HEK293 (cell line): ENCODE results near the gene OR11A1.

ENCODE experiments used
- CTCF ChIA-PET: fragments of 350-600 bp; formaldehyde crosslinking; extraction: SDS; loops from one replicate; lab custom pipeline; 2021; ENCODE audit warnings: antibody characterized with exemption; lab: Yijun Ruan, JAX
- POLR2A ChIA-PET: fragments of 300-600 bp; formaldehyde crosslinking; extraction: SDS; loops from one replicate; lab custom pipeline; 2020; ENCODE audit warnings: antibody characterized with exemption, inconsistent platforms; lab: Yijun Ruan, JAX
- H3K27ac ChIP-seq: fragments of 200-500 bp; sonication (Bioruptor generic); 2 replicates; pipeline ENCODE4 v1.5.1; 2014; ENCODE audit warnings: low read depth, low read length, control low read depth, inconsistent platforms; ENCODE audit errors: extremely low read depth
- H3K36me3 ChIP-seq, 2 experiments: fragments of 200-500 bp in 1 of 2; sonication (Bioruptor generic) in 1 of 2; 1 replicate in 1 of 2; 2 replicates in 1 of 2; pipeline ENCODE4 v1.5.1; 2014 to 2017; ENCODE audit warnings: inconsistent platforms in 2 of 2, low read length in 2 of 2; ENCODE audit not compliant: control insufficient read depth in 2 of 2, insufficient read depth in 1 of 2
- H3K4me1 ChIP-seq: fragments of 200-500 bp; sonication (Bioruptor generic); 2 replicates; pipeline ENCODE4 v1.5.1; 2014; ENCODE audit warnings: mild to moderate bottlenecking, low read length, inconsistent platforms; ENCODE audit not compliant: control insufficient read depth, insufficient read depth
- H3K4me3 ChIP-seq: 2 replicates; pipeline ENCODE4 v1.5.1; 2011; ENCODE audit warnings: low read depth, mild to moderate bottlenecking, control low read depth, low read length, moderate library complexity
- H3K9me3 ChIP-seq: fragments of 200-500 bp; sonication (Bioruptor generic); 2 replicates; pipeline ENCODE4 v1.5.1; 2014; ENCODE audit warnings: low read depth, low read length, inconsistent platforms; ENCODE audit not compliant: control insufficient read depth, insufficient read depth
- BCL11A ChIP-seq: fragments of 450-650 bp; formaldehyde crosslinking; IDR thresholded peaks from 2 replicates; pipeline ENCODE4 v1.5.1; 2016; ENCODE audit warnings: low read depth, missing biosample characterization, missing genetic modification characterization
- HOXC10 ChIP-seq: sonication (generic); formaldehyde crosslinking; IDR thresholded peaks from 2 replicates; pipeline ENCODE4 v1.8.1; 2023; ENCODE audit warnings: mild to moderate bottlenecking, missing genetic modification reagents
- REPIN1 ChIP-seq: fragments of 450-650 bp; formaldehyde crosslinking; IDR thresholded peaks from 2 replicates; pipeline ENCODE4 v1.5.1; 2017; ENCODE audit warnings: missing biosample characterization, missing genetic modification characterization, low read depth
- SP3 ChIP-seq: fragments of 450-650 bp; formaldehyde crosslinking; IDR thresholded peaks from 2 replicates; pipeline ENCODE4 v1.5.1; 2016; ENCODE audit warnings: missing biosample characterization, missing genetic modification characterization
- ZBTB26 ChIP-seq: fragments of 450-650 bp; formaldehyde crosslinking; optimal IDR thresholded peaks from 2 replicates; pipeline ENCODE3; 2016; ENCODE audit warnings: missing biosample characterization, mild to moderate bottlenecking, missing genetic modification characterization
- ZBTB8A ChIP-seq: fragments of 450-650 bp; formaldehyde crosslinking; IDR thresholded peaks from 2 replicates; pipeline ENCODE4 v1.5.1; 2016; ENCODE audit warnings: missing biosample characterization, missing genetic modification characterization
- ZNF10 ChIP-seq: fragments of 450-650 bp; formaldehyde crosslinking; IDR thresholded peaks from 2 replicates; pipeline ENCODE4 v1.5.1; 2017; ENCODE audit warnings: missing biosample characterization, missing genetic modification characterization
- ZNF214 ChIP-seq: fragments of 450-650 bp; formaldehyde crosslinking; IDR thresholded peaks from 2 replicates; pipeline ENCODE4 v1.5.1; 2017; ENCODE audit warnings: missing biosample characterization, mild to moderate bottlenecking, missing genetic modification characterization, borderline replicate concordance
- ZNF391 ChIP-seq: fragments of 450-650 bp; formaldehyde crosslinking; IDR thresholded peaks from 2 replicates; pipeline ENCODE4 v1.5.1; 2016; ENCODE audit warnings: low read depth, missing biosample characterization, missing genetic modification characterization, borderline replicate concordance
- ZNF433 ChIP-seq: fragments of 450-650 bp; formaldehyde crosslinking; IDR thresholded peaks from 2 replicates; pipeline ENCODE4 v1.5.1; 2016; ENCODE audit warnings: missing biosample characterization, missing genetic modification characterization, low read depth
- ZNF488 ChIP-seq: fragments of 450-650 bp; formaldehyde crosslinking; IDR thresholded peaks from 2 replicates; pipeline ENCODE4 v1.5.1; 2016; ENCODE audit warnings: missing biosample characterization, missing genetic modification characterization
- ZNF510 ChIP-seq: fragments of 450-650 bp; formaldehyde crosslinking; IDR thresholded peaks from 2 replicates; pipeline ENCODE4 v1.5.1; 2018; ENCODE audit warnings: mild to moderate bottlenecking, missing genetic modification characterization, missing biosample characterization; ENCODE audit not compliant: insufficient replicate concordance
- ZNF549 ChIP-seq: fragments of 450-650 bp; IDR thresholded peaks from 2 replicates; pipeline ENCODE4 v1.5.1; 2018; ENCODE audit warnings: missing biosample characterization, missing genetic modification characterization, mild to moderate bottlenecking, inconsistent platforms, moderate library complexity
- ZNF571 ChIP-seq: fragments of 450-650 bp; formaldehyde crosslinking; IDR thresholded peaks from 2 replicates; pipeline ENCODE4 v1.5.0; 2017; ENCODE audit warnings: missing biosample characterization, missing genetic modification characterization
- ZNF660 ChIP-seq: fragments of 450-650 bp; IDR thresholded peaks from 2 replicates; pipeline ENCODE4 v1.5.1; 2018; ENCODE audit warnings: missing biosample characterization, mild to moderate bottlenecking, missing genetic modification characterization
- ZNF747 ChIP-seq: fragments of 450-650 bp; formaldehyde crosslinking; IDR thresholded peaks from 2 replicates; pipeline ENCODE4 v1.5.1; 2016; ENCODE audit warnings: missing biosample characterization, missing genetic modification characterization
- ZNF792 ChIP-seq: fragments of 450-650 bp; formaldehyde crosslinking; IDR thresholded peaks from 2 replicates; pipeline ENCODE4 v1.5.1; 2016; ENCODE audit warnings: missing biosample characterization, missing genetic modification characterization
- TF ChIP-seq, protein P1 (sequence below): fragments of 450-650 bp; formaldehyde crosslinking; IDR thresholded peaks from 2 replicates; pipeline ENCODE4 v1.5.1; 2017; ENCODE audit warnings: missing biosample characterization, missing genetic modification characterization
- TF ChIP-seq, protein P2 (sequence below): fragments of 450-650 bp; formaldehyde crosslinking; IDR thresholded peaks from 2 replicates; pipeline ENCODE4 v1.5.1; 2017; ENCODE audit warnings: missing biosample characterization, missing genetic modification characterization

The OR11A1 gene

DNA sequence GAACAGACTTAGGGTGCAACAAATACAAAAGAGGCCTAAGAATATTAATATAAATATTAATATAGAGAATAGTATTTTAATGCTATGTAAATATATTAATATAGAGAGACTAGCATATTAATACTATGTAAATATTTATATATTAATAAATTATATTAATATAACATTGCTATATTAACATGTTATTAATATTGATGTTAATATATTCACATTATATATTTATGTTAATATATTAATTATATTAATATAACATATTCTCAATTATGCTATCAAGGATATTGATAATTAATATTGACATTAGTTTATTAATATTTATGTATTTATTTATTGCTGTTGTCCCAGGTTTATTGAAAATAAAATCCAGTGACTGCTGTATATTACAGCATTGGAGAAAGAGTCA, 32.0 kb upstream of the OR11A1 start (continued):
- no peak for TF ChIP-seq SP3 (tag by site-specific recombination)

DNA sequence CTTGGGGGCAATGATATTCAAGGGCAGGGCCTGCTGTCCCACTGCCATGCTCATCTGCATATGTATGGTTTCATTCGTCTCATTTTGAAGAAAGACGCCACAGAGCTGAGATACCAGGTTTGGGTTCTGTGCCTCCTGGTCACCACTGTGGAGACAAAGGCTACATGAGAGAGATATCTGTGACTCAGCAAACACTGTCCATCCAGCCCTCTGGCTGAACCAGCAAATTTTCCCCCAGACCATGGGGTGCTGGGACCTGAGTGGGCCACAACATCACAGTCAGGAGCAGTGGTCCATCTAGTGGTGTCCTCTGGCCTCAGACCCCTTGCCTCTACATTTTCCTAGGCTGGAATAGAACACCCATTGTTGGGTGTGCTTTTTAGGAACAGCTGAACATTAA, 30.8 kb upstream of the OR11A1 start, which contains the start of gene MAS1L:
Gene MAS1L, minus strand, starts transcription at position 297 of the 400 bp plus-strand sequence. Its CDS starts 54 bp downstream, at position 243.
- no peak within 1 kb of the TSS for H3K4me3 ChIP-seq
- TF ChIP-seq REPIN1 (no peak), ZNF571 (tag by site-specific recombination) (no peak), ZNF792 (no peak), ZNF433 (no peak), BCL11A (tag by site-specific recombination) (no peak), ZNF510 (no peak), ZNF660 (tag by site-specific recombination) (no peak), HOXC10 (no peak), ZBTB26 (tag by site-specific recombination) (no peak), ZNF747 (tag by site-specific recombination) (no peak), ZNF214 (no peak), ZBTB8A (tag by site-specific recombination) (no peak), ZNF488 (tag by site-specific recombination) (no peak), ZNF10 (no peak), ZNF549 (tag by site-specific recombination) (no peak)
- TF ChIP-seq, protein P1, sequence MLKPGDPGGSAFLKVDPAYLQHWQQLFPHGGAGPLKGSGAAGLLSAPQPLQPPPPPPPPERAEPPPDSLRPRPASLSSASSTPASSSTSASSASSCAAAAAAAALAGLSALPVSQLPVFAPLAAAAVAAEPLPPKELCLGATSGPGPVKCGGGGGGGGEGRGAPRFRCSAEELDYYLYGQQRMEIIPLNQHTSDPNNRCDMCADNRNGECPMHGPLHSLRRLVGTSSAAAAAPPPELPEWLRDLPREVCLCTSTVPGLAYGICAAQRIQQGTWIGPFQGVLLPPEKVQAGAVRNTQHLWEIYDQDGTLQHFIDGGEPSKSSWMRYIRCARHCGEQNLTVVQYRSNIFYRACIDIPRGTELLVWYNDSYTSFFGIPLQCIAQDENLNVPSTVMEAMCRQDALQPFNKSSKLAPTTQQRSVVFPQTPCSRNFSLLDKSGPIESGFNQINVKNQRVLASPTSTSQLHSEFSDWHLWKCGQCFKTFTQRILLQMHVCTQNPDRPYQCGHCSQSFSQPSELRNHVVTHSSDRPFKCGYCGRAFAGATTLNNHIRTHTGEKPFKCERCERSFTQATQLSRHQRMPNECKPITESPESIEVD (tag by site-specific recombination) = no peak
- ChIA-PET CTCF (no interaction called here), POLR2A (no interaction called here)
- H3K27ac ChIP-seq = no peak within 1 kb of the TSS
- no peaks in the 10 kb centered on the region for H3K4me1 ChIP-seq
- no peaks in the 10 kb centered on the region for H3K36me3 ChIP-seq
- H3K9me3 ChIP-seq = no peaks in the 10 kb centered on the region

- H3K36me3 ChIP-seq = no peaks in the 10 kb centered on the region
- H3K9me3 ChIP-seq = no peaks in the 10 kb centered on the region
- no peak overlapping the region for H3K27ac ChIP-seq
- ChIA-PET POLR2A (no interaction called here), CTCF (no interaction called here)
- H3K4me3 ChIP-seq = no peak overlapping the region
- no peaks in the 10 kb centered on the region for H3K4me1 ChIP-seq
- TF ChIP-seq, protein P2, sequence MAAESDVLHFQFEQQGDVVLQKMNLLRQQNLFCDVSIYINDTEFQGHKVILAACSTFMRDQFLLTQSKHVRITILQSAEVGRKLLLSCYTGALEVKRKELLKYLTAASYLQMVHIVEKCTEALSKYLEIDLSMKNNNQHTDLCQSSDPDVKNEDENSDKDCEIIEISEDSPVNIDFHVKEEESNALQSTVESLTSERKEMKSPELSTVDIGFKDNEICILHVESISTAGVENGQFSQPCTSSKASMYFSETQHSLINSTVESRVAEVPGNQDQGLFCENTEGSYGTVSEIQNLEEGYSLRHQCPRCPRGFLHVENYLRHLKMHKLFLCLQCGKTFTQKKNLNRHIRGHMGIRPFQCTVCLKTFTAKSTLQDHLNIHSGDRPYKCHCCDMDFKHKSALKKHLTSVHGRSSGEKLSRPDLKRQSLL = no peak
- TF ChIP-seq ZNF391 (tag by site-specific recombination) = no peak
These were observed 30.3 kb upstream of the OR11A1 start for GRCh38 chr6:29487131-29487530.
